ENCODE data around the gene CRMP1.

The CRMP1 gene

GRCh38 chr4:5927116-5927515, 34.2 kb upstream of the CRMP1 start:
- Histone ChIP-seq H3K9ac (ENCODE audit: low read length) (no peak overlapping the region), H3K9me3 (ENCODE audit: control insufficient read depth, low read length) (no peaks in the 10 kb centered on the region), H3K4me3 (ENCODE audit: low read length) (no peak overlapping the region), H3K27me3 (ENCODE audit: control insufficient read depth, insufficient read depth, low read length) (peaks cover 6% of the 10 kb centered on the region), H3K36me3 (ENCODE audit: control insufficient read depth, insufficient read depth, low read length) (no peaks in the 10 kb centered on the region), H3K4me1 (ENCODE audit: control insufficient read depth, insufficient read depth, low read length) (no peaks in the 10 kb centered on the region)

GRCh38 chr4:5926598-5926997, 33.7 kb upstream of the CRMP1 start:
- Histone ChIP-seq H3K27me3 (ENCODE audit: control insufficient read depth, insufficient read depth, low read length) (peaks cover 4% of the 10 kb centered on the region), H3K4me1 (ENCODE audit: control insufficient read depth, insufficient read depth, low read length) (no peaks in the 10 kb centered on the region), H3K9me3 (ENCODE audit: control insufficient read depth, low read length) (no peaks in the 10 kb centered on the region), H3K4me3 (ENCODE audit: low read length) (no peak overlapping the region), H3K36me3 (ENCODE audit: control insufficient read depth, insufficient read depth, low read length) (no peaks in the 10 kb centered on the region), H3K9ac (ENCODE audit: low read length) (no peak overlapping the region)

- no peak overlapping the region for H3K4me3 ChIP-seq (ENCODE audit: low read length)
- no peaks in the 10 kb centered on the region for H3K27me3 ChIP-seq (ENCODE audit: control insufficient read depth, insufficient read depth, low read length)
- H3K9me3 ChIP-seq (ENCODE audit: control insufficient read depth, low read length): no peaks in the 10 kb centered on the region
- H3K9ac ChIP-seq (ENCODE audit: low read length): no peak overlapping the region
- H3K36me3 ChIP-seq (ENCODE audit: control insufficient read depth, insufficient read depth, low read length): no peaks in the 10 kb centered on the region
- no peaks in the 10 kb centered on the region for H3K4me1 ChIP-seq (ENCODE audit: control insufficient read depth, insufficient read depth, low read length)
Measured at GRCh38 chr4:5925419-5926200, 32.7 kb upstream of the CRMP1 start.

- no peaks in the 10 kb centered on the region for H3K27me3 ChIP-seq (ENCODE audit: control insufficient read depth, insufficient read depth, low read length)
- no peaks in the 10 kb centered on the region for H3K36me3 ChIP-seq (ENCODE audit: control insufficient read depth, insufficient read depth, low read length)
- no peak overlapping the region for H3K4me3 ChIP-seq (ENCODE audit: low read length)
Measured at GRCh38 chr4:5924461-5925125, 31.7 kb upstream of the CRMP1 start.

GRCh38 chr4:5923376-5923775, 30.5 kb upstream of the CRMP1 start:
- Histone ChIP-seq H3K9ac (ENCODE audit: low read length) (no peak overlapping the region), H3K4me3 (ENCODE audit: low read length) (no peak overlapping the region), H3K36me3 (ENCODE audit: control insufficient read depth, insufficient read depth, low read length) (no peaks in the 10 kb centered on the region), H3K9me3 (ENCODE audit: control insufficient read depth, low read length) (no peaks in the 10 kb centered on the region), H3K27me3 (ENCODE audit: control insufficient read depth, insufficient read depth, low read length) (peaks cover 7% of the 10 kb centered on the region), H3K4me1 (ENCODE audit: control insufficient read depth, insufficient read depth, low read length) (no peaks in the 10 kb centered on the region)

More at GRCh38 chr4:5924461-5925125, 31.7 kb upstream of the CRMP1 start:
- Histone ChIP-seq H3K4me1 (ENCODE audit: control insufficient read depth, insufficient read depth, low read length) (no peaks in the 10 kb centered on the region), H3K9ac (ENCODE audit: low read length) (no peak overlapping the region), H3K9me3 (ENCODE audit: control insufficient read depth, low read length) (no peaks in the 10 kb centered on the region)

GRCh38 chr4:5922556-5922955, 29.7 kb upstream of the CRMP1 start:
- Histone ChIP-seq H3K9me3 (ENCODE audit: control insufficient read depth, low read length) (no peaks in the 10 kb centered on the region), H3K36me3 (ENCODE audit: control insufficient read depth, insufficient read depth, low read length) (no peaks in the 10 kb centered on the region), H3K9ac (ENCODE audit: low read length) (no peak overlapping the region), H3K4me1 (ENCODE audit: control insufficient read depth, insufficient read depth, low read length) (no peaks in the 10 kb centered on the region), H3K27me3 (ENCODE audit: control insufficient read depth, insufficient read depth, low read length) (peaks cover 7% of the 10 kb centered on the region), H3K4me3 (ENCODE audit: low read length) (no peak overlapping the region)

GRCh38 chr4:5921981-5922380, 29.1 kb upstream of the CRMP1 start:
- Histone ChIP-seq H3K9ac (ENCODE audit: low read length) (no peak overlapping the region), H3K4me1 (ENCODE audit: control insufficient read depth, insufficient read depth, low read length) (no peaks in the 10 kb centered on the region), H3K4me3 (ENCODE audit: low read length) (no peak overlapping the region), H3K27me3 (ENCODE audit: control insufficient read depth, insufficient read depth, low read length) (peaks cover 7% of the 10 kb centered on the region), H3K36me3 (ENCODE audit: control insufficient read depth, insufficient read depth, low read length) (no peaks in the 10 kb centered on the region), H3K9me3 (ENCODE audit: control insufficient read depth, low read length) (no peaks in the 10 kb centered on the region)

- H3K4me1 ChIP-seq (ENCODE audit: control insufficient read depth, insufficient read depth, low read length): no peaks in the 10 kb centered on the region
- no peak overlapping the region for H3K9ac ChIP-seq (ENCODE audit: low read length)
- no peak overlapping the region for H3K4me3 ChIP-seq (ENCODE audit: low read length)
- no peaks in the 10 kb centered on the region for H3K9me3 ChIP-seq (ENCODE audit: control insufficient read depth, low read length)
- H3K36me3 ChIP-seq (ENCODE audit: control insufficient read depth, insufficient read depth, low read length): no peaks in the 10 kb centered on the region
- peaks cover 7% of the 10 kb centered on the region for H3K27me3 ChIP-seq (ENCODE audit: control insufficient read depth, insufficient read depth, low read length)
Measured at GRCh38 chr4:5921101-5921980, 28.5 kb upstream of the CRMP1 start.

GRCh38 chr4:5919571-5919970, 26.7 kb upstream of the CRMP1 start:
- peaks cover 7% of the 10 kb centered on the region for H3K27me3 ChIP-seq (ENCODE audit: control insufficient read depth, insufficient read depth, low read length)
- no peak overlapping the region for H3K9ac ChIP-seq (ENCODE audit: low read length)
- no peak overlapping the region for H3K4me3 ChIP-seq (ENCODE audit: low read length)
- H3K4me1 ChIP-seq (ENCODE audit: control insufficient read depth, insufficient read depth, low read length): no peaks in the 10 kb centered on the region
- H3K36me3 ChIP-seq (ENCODE audit: control insufficient read depth, insufficient read depth, low read length): no peaks in the 10 kb centered on the region
- H3K9me3 ChIP-seq (ENCODE audit: control insufficient read depth, low read length): no peaks in the 10 kb centered on the region

- Histone ChIP-seq H3K9ac (ENCODE audit: low read length) (no peak overlapping the region), H3K9me3 (ENCODE audit: control insufficient read depth, low read length) (no peaks in the 10 kb centered on the region), H3K27me3 (ENCODE audit: control insufficient read depth, insufficient read depth, low read length) (peaks cover 7% of the 10 kb centered on the region), H3K4me3 (ENCODE audit: low read length) (no peak overlapping the region), H3K4me1 (ENCODE audit: control insufficient read depth, insufficient read depth, low read length) (no peaks in the 10 kb centered on the region), H3K36me3 (ENCODE audit: control insufficient read depth, insufficient read depth, low read length) (no peaks in the 10 kb centered on the region)
Measured at GRCh38 chr4:5919044-5919443, 26.2 kb upstream of the CRMP1 start.

- Histone ChIP-seq H3K4me3 (ENCODE audit: low read length) (no peak overlapping the region), H3K9me3 (ENCODE audit: control insufficient read depth, low read length) (no peaks in the 10 kb centered on the region), H3K9ac (ENCODE audit: low read length) (no peak overlapping the region), H3K4me1 (ENCODE audit: control insufficient read depth, insufficient read depth, low read length) (no peaks in the 10 kb centered on the region), H3K27me3 (ENCODE audit: control insufficient read depth, insufficient read depth, low read length) (peaks cover 7% of the 10 kb centered on the region), H3K36me3 (ENCODE audit: control insufficient read depth, insufficient read depth, low read length) (no peaks in the 10 kb centered on the region)
Measured at GRCh38 chr4:5918331-5918985, 25.6 kb upstream of the CRMP1 start.
